NCI-H748 treated with DMSO at 0.1 percent for 48 hours (cell line): ENCODE results near the gene KRTAP4-12.
"Not testable (repeated sequence)": the region's sequence is repeated elsewhere in the genome, so short reads cannot be mapped to it uniquely, and the experiment has no call there.

Experiments used
- DNase-seq: peaks from one replicate; lab custom pipeline; 2025; lab: John Stamatoyannopoulos, UW

KRTAP4-12 gene

GRCh38 chr17:41126412-41126811 lies 2.4 kb upstream of the KRTAP4-12 start:
- no peak for DNase-seq

- DNase-seq = no peak
Observed at GRCh38 chr17:41125064-41125463, 1.1 kb upstream of the KRTAP4-12 start.

GRCh38 chr17:41123292-41123990 lies 541 bp downstream of the KRTAP4-12 start:
- not testable (repeated sequence) for DNase-seq

GRCh38 chr17:41121742-41122141 lies 2.2 kb downstream of the KRTAP4-12 start:
- no peak for DNase-seq

- not testable (repeated sequence) for DNase-seq
Observed at GRCh38 chr17:41119696-41120690, 4.0 kb downstream of the KRTAP4-12 start.

- no peak for DNase-seq
Observed at GRCh38 chr17:41118721-41119120, 5.3 kb downstream of the KRTAP4-12 start.

GRCh38 chr17:41117846-41118386 lies 6.1 kb downstream of the KRTAP4-12 start, which contains the start of gene KRTAP4-11:
Gene KRTAP4-11, minus strand, starts transcription at chr17:41118373. Its CDS starts 58 bp downstream, at chr17:41118315.
- not testable (repeated sequence) for DNase-seq

GRCh38 chr17:41116297-41116696 lies 7.7 kb downstream of the KRTAP4-12 start:
- no peak for DNase-seq

- DNase-seq = no peak
Observed at GRCh38 chr17:41111151-41111885, 12.7 kb downstream of the KRTAP4-12 start.

- DNase-seq = not testable (repeated sequence)
Observed at GRCh38 chr17:41108728-41109386, 15.1 kb downstream of the KRTAP4-12 start.

GRCh38 chr17:41107941-41108450 lies 16.0 kb downstream of the KRTAP4-12 start:
- no peak for DNase-seq

GRCh38 chr17:41105347-41105746 lies 18.6 kb downstream of the KRTAP4-12 start, which contains the start of gene KRTAP4-9:
Gene KRTAP4-9, plus strand, starts transcription at chr17:41105389. Its CDS starts 0 bp downstream, at chr17:41105389.
- not testable (repeated sequence) for DNase-seq

- DNase-seq = not testable (repeated sequence)
Observed at GRCh38 chr17:41104386-41105038, 19.5 kb downstream of the KRTAP4-12 start.

GRCh38 chr17:41103896-41104295 lies 20.1 kb downstream of the KRTAP4-12 start:
- no peak for DNase-seq

- no peak for DNase-seq
Observed at GRCh38 chr17:41101586-41102259, 22.3 kb downstream of the KRTAP4-12 start, which contains the start of gene KRTAP4-16. Gene KRTAP4-16, minus strand, starts transcription at chr17:41102209. Its CDS starts 0 bp downstream, at chr17:41102209.

- DNase-seq = not testable (repeated sequence)
Observed at GRCh38 chr17:41099682-41100480, 24.1 kb downstream of the KRTAP4-12 start.

- DNase-seq = no peak
Observed at GRCh38 chr17:41098481-41098880, 25.5 kb downstream of the KRTAP4-12 start.

- no peak for DNase-seq
Observed at GRCh38 chr17:41098042-41098441, 25.9 kb downstream of the KRTAP4-12 start, which contains the start of gene KRTAP4-8. Gene KRTAP4-8, minus strand, starts transcription at chr17:41098142. Its CDS starts 58 bp downstream, at chr17:41098084.
